T-cell (primary cell): ENCODE measurements around the gene CDC14A. TPM values are rescaled to one million over a fixed set of nuclear protein-coding genes. Genes with fewer than 3 reads are reported as not detected.

ENCODE experiments used
- ATAC-seq, 4 experiments: fragments of 200-7000 bp in 3 of 4; fragments of 150-1000 bp in 1 of 4; cut with Tn5 transposase; replicated peaks in 1 of 4; 1 replicate in 3 of 4; 2 replicates in 1 of 4; pipeline ENCODE4 v1.10.0; 2021; ENCODE audit warnings: moderate library complexity in 3 of 4, mild to moderate bottlenecking in 2 of 4, moderate number of reproducible peaks in 1 of 4
- CTCF ChIA-PET, 2 donors: fragments of 300-600 bp; sonication (Branson Sonifier 250); formaldehyde crosslinking; loops; one replicate each; lab custom pipeline; 2022; ENCODE audit warnings: antibody characterized with exemption in 2 of 2; lab: Charles Lee
- POLR2A ChIA-PET, 2 donors: fragments of 300-600 bp; sonication (Branson Sonifier 250); formaldehyde crosslinking; loops; one replicate each; lab custom pipeline; 2022; ENCODE audit warnings: antibody characterized with exemption in 2 of 2; lab: Charles Lee
- DNase-seq, 35 experiments: peaks; one replicate each; pipeline versions ENCODE4 v3.0.0 to v3.0.0-alpha.2; 2013 to 2023
- H3K27ac ChIP-seq: one replicate; pipeline ENCODE4 v1.5.1; 2013; ENCODE audit warnings: low read length
- H3K27me3 ChIP-seq, 2 experiments: replicated peaks in 1 of 2; 1 replicate in 1 of 2; 2 replicates in 1 of 2; pipeline versions ENCODE4 v1.6.1 to v1.7.0; 2013; ENCODE audit warnings: low read length in 1 of 2, mixed read lengths in 1 of 2; ENCODE audit not compliant: control insufficient read depth in 2 of 2, insufficient read depth in 2 of 2; ENCODE audit errors: extremely low read depth in 1 of 2
- H3K36me3 ChIP-seq, 2 donors: 1 replicate in 1 of 2; 2 replicates in 1 of 2; pipeline versions ENCODE4 v1.6.1 to v1.7.0; 2013; ENCODE audit warnings: low read length in 1 of 2; ENCODE audit not compliant: control insufficient read depth in 2 of 2, insufficient read depth in 1 of 2; ENCODE audit errors: extremely low read depth in 1 of 2
- H3K4me1 ChIP-seq, 2 experiments: 1 replicate in 1 of 2; 2 replicates in 1 of 2; pipeline versions ENCODE4 v1.6.1 to v1.7.0; 2013; ENCODE audit warnings: low read length in 2 of 2, mixed read lengths in 1 of 2; ENCODE audit not compliant: insufficient read depth in 2 of 2, control insufficient read depth in 1 of 2; ENCODE audit errors: extremely low read depth in 1 of 2
- H3K4me3 ChIP-seq, 2 donors: 1 replicate in 1 of 2; 2 replicates in 1 of 2; pipeline versions ENCODE4 v1.5.1 to v1.7.0; 2013; ENCODE audit warnings: mild to moderate bottlenecking in 2 of 2, low read length in 1 of 2, moderate library complexity in 1 of 2; ENCODE audit not compliant: control insufficient read depth in 1 of 2; ENCODE audit errors: extremely low read depth in 1 of 2
- H3K9me3 ChIP-seq: 2 replicates; pipeline ENCODE4 v1.7.0; 2013
- H3K27ac Mint-ChIP-seq, 2 donors: one replicate each; pipeline ENCODE4 v1.8.0; 2020 to 2021; ENCODE audit warnings: mild to moderate bottlenecking in 2 of 2, mixed read lengths in 2 of 2
- H3K27me3 Mint-ChIP-seq, 2 donors: one replicate each; pipeline ENCODE4 v1.8.0; 2021 to 2022; ENCODE audit warnings: mixed read lengths in 2 of 2
- H3K36me3 Mint-ChIP-seq: one replicate; pipeline ENCODE4 v1.8.0; 2021; ENCODE audit warnings: mixed read lengths
- H3K4me1 Mint-ChIP-seq, 3 donors: one replicate each; pipeline ENCODE4 v1.8.0; 2020 to 2022; ENCODE audit warnings: mixed read lengths in 3 of 3, mild to moderate bottlenecking in 1 of 3
- H3K4me3 Mint-ChIP-seq, 3 donors: one replicate each; pipeline ENCODE4 v1.8.0; 2020 to 2022; ENCODE audit warnings: mild to moderate bottlenecking in 3 of 3, mixed read lengths in 3 of 3, moderate library complexity in 3 of 3
- H3K9me3 Mint-ChIP-seq, 3 donors: one replicate each; pipeline ENCODE4 v1.8.0; 2020 to 2022; ENCODE audit warnings: mixed read lengths in 3 of 3
- WGBS: methylation state at CpG from one replicate; pipeline ENCODE4 v1.1.5; 2013; ENCODE audit warnings: missing lambda C conversion rate; ENCODE audit not compliant: insufficient coverage; 5-methylcytosine and 5-hydroxymethylcytosine counted together
- total RNA-seq, 35 experiments: library from RNA in 6 of 35; stranded (reverse) in 6 of 35; fragments of 120-200 nt in 1 of 35; gene quantifications; one replicate each; pipeline versions ENCODE4 v1.2.1 to v1.2.4 and lab custom pipeline; 2013 to 2026

CDC14A gene
- total RNA-seq, 5 donors from 2014 or later (not counting 1 experiment from before 2014, with no cell fraction given): 77.1 to 169 (median 91.6) TPM

GRCh38 chr1:100461222-100461621, 108.9 kb downstream of the CDC14A start:
- H3K4me1 ChIP-seq: peaks cover 7 to 14% of the 10 kb centered on the region in 2 experiments
- Mint-ChIP-seq H3K27ac (peak overlapping the region in 1 of 2 donors; percentile 61), H3K9me3 (no peaks in the 10 kb centered on the region), H3K4me3 (no peak overlapping the region), H3K4me1 (peaks cover 51 to 53% (median 52%) of the 10 kb centered on the region in 3 donors), H3K27me3 (no peaks in the 10 kb centered on the region), H3K36me3 (peaks cover 36% of the 10 kb centered on the region)
- CTCF ChIA-PET: interaction anchor here (0.7 to 3.0 kb wide), 12 partner anchors 29 to 407 kb away, joined by 3 to 26 read pairs (median 3); partner anchors contain the start of gene CDC14A (in 1 of the 2)
- no peak overlapping the region for H3K27ac ChIP-seq
- WGBS: 100% methylated on average over 3 of the region's 4 CpGs
- peaks cover 7 to 52% of the 10 kb centered on the region in 2 donors for H3K36me3 ChIP-seq
- POLR2A ChIA-PET: interaction anchor here in 1 of 2 donors (0.8 kb wide), 1 partner anchor 89 kb away, joined by 3 read pairs; no protein-coding TSS in a partner anchor
- H3K9me3 ChIP-seq: no peaks in the 10 kb centered on the region
- DNase-seq (no peak), ATAC-seq (no peak)
- no peaks in the 10 kb centered on the region for H3K27me3 ChIP-seq
- H3K4me3 ChIP-seq: no peak overlapping the region

- Mint-ChIP-seq H3K27me3 (no peaks in the 10 kb centered on the region), H3K27ac (peak overlapping the region; percentile 31 to 44), H3K4me3 (no peak overlapping the region), H3K36me3 (peaks cover 34% of the 10 kb centered on the region), H3K4me1 (peaks cover 45 to 53% (median 52%) of the 10 kb centered on the region in 3 donors), H3K9me3 (no peaks in the 10 kb centered on the region)
- peaks cover 7 to 14% of the 10 kb centered on the region in 2 experiments for H3K4me1 ChIP-seq
- no peaks in the 10 kb centered on the region for H3K27me3 ChIP-seq
- DNase-seq (no peak), ATAC-seq (no peak)
- H3K27ac ChIP-seq: no peak overlapping the region
- ChIA-PET CTCF (interaction anchor here in 1 of 2 donors (0.6 to 2.2 kb wide), 4 partner anchors 14 to 611 kb away, joined by 3 to 6 read pairs (median 4); no protein-coding TSS in a partner anchor), POLR2A (interaction anchor here (0.5 to 0.6 kb wide), 2 partner anchors 76 to 194 kb away, joined by 3 to 5 read pairs; no protein-coding TSS in a partner anchor)
- H3K9me3 ChIP-seq: no peaks in the 10 kb centered on the region
- H3K4me3 ChIP-seq: no peak overlapping the region
- 98% methylated on average over 5 of the region's 13 CpGs for WGBS
- peaks cover 7 to 59% of the 10 kb centered on the region in 2 donors for H3K36me3 ChIP-seq
Measured at GRCh38 chr1:100462326-100463025, 110.2 kb downstream of the CDC14A start.

GRCh38 chr1:100463791-100464424, 111.6 kb downstream of the CDC14A start:
- POLR2A ChIA-PET: interaction anchor here in 1 of 2 donors (0.5 to 1.2 kb wide), 4 partner anchors 11 to 181 kb away, joined by 3 to 9 read pairs (median 6); no protein-coding TSS in a partner anchor
- Histone ChIP-seq H3K36me3 (peaks cover 7 to 71% of the 10 kb centered on the region in 2 donors), H3K4me1 (peaks cover 5 to 13% of the 10 kb centered on the region in 2 experiments), H3K27me3 (no peaks in the 10 kb centered on the region), H3K4me3 (no peak overlapping the region), H3K9me3 (no peaks in the 10 kb centered on the region), H3K27ac (no peak overlapping the region)
- DNase-seq (peak in 32 of 35 experiments; percentile 10 to 76 (median 44)), ATAC-seq (peak; percentile 55 to 80 (median 74))
- H3K27ac Mint-ChIP-seq: peak overlapping the region; percentile 32 to 76
- CTCF ChIA-PET: interaction anchor here (0.5 to 2.3 kb wide), 22 partner anchors 8 to 1025 kb away, joined by 3 to 15 read pairs (median 3); no protein-coding TSS in a partner anchor
- H3K4me1 Mint-ChIP-seq: peaks cover 44 to 56% (median 54%) of the 10 kb centered on the region in 3 donors
- H3K36me3 Mint-ChIP-seq: peaks cover 43% of the 10 kb centered on the region
- no peak overlapping the region for H3K4me3 Mint-ChIP-seq
- H3K27me3 Mint-ChIP-seq: no peaks in the 10 kb centered on the region
- WGBS: 26% methylated on average over 5 of the region's 10 CpGs
- no peaks in the 10 kb centered on the region for H3K9me3 Mint-ChIP-seq

GRCh38 chr1:100469578-100469977, 117.3 kb downstream of the CDC14A start:
- CTCF ChIA-PET: interaction anchor here in 1 of 2 donors (1.1 kb wide), 1 partner anchor 37 kb away, joined by 3 read pairs; no protein-coding TSS in a partner anchor
- H3K27me3 Mint-ChIP-seq: no peaks in the 10 kb centered on the region
- POLR2A ChIA-PET: interaction anchor here (0.7 to 1.0 kb wide), 2 partner anchors 83 to 130 kb away, joined by 3 to 4 read pairs; no protein-coding TSS in a partner anchor
- Histone ChIP-seq H3K36me3 (peaks cover 0 to 58% of the 10 kb centered on the region in 2 donors), H3K27me3 (no peaks in the 10 kb centered on the region), H3K27ac (no peak overlapping the region), H3K9me3 (no peaks in the 10 kb centered on the region), H3K4me1 (no peaks in the 10 kb centered on the region), H3K4me3 (no peak overlapping the region)
- no peaks in the 10 kb centered on the region for H3K9me3 Mint-ChIP-seq
- H3K27ac Mint-ChIP-seq: no peak overlapping the region
- no peak for ATAC-seq
- WGBS: no CpG with 5 or more reads among the region's 1 CpG
- peaks cover 51% of the 10 kb centered on the region for H3K36me3 Mint-ChIP-seq
- H3K4me3 Mint-ChIP-seq: no peak overlapping the region
- DNase-seq: no peak
- H3K4me1 Mint-ChIP-seq: peaks cover 29 to 52% (median 42%) of the 10 kb centered on the region in 3 donors

- ChIA-PET POLR2A (interaction anchor here (0.6 kb wide), 2 partner anchors 16 to 273 kb away, joined by 3 to 5 read pairs; no protein-coding TSS in a partner anchor), CTCF (interaction anchor here (0.6 to 1.0 kb wide), 5 partner anchors 9 to 188 kb away, joined by 3 to 11 read pairs (median 4); no protein-coding TSS in a partner anchor)
- Mint-ChIP-seq H3K4me1 (peaks cover 35 to 43% (median 36%) of the 10 kb centered on the region in 3 donors), H3K27ac (peak overlapping the region; percentile 17 to 67), H3K4me3 (no peak overlapping the region), H3K36me3 (peaks cover 52% of the 10 kb centered on the region), H3K27me3 (no peaks in the 10 kb centered on the region), H3K9me3 (no peaks in the 10 kb centered on the region)
- Histone ChIP-seq H3K4me3 (no peak overlapping the region), H3K9me3 (no peaks in the 10 kb centered on the region), H3K4me1 (peaks cover 0 to 5% of the 10 kb centered on the region in 2 experiments), H3K27ac (no peak overlapping the region), H3K27me3 (no peaks in the 10 kb centered on the region), H3K36me3 (peaks cover 0 to 48% of the 10 kb centered on the region in 2 donors)
- ATAC-seq (no peak), DNase-seq (no peak)
Measured at GRCh38 chr1:100474834-100475233, 122.5 kb downstream of the CDC14A start.
